KMS-11 (cell line): Measurements from ENCODE around the gene LCN12.

Experiments used
- H2AFZ ChIP-seq: fragments of 200-600 bp; sonication (generic); 2 replicates; pipeline ENCODE4 v1.6.1; 2016; ENCODE audit warnings: antibody characterized with exemption, mixed run types, low read depth
- H3K27ac ChIP-seq: fragments of 200-600 bp; sonication (generic); 2 replicates; pipeline ENCODE4 v1.6.1; 2016; ENCODE audit warnings: mild to moderate bottlenecking, mixed run types
- H3K27me3 ChIP-seq: fragments of 200-600 bp; sonication (generic); 2 replicates; pipeline ENCODE4 v1.6.1; 2017; ENCODE audit warnings: mild to moderate bottlenecking, low read depth, mixed run types, moderate library complexity; ENCODE audit not compliant: insufficient read depth
- H3K36me3 ChIP-seq: fragments of 200-600 bp; sonication (generic); 2 replicates; pipeline ENCODE4 v1.6.1; 2017; ENCODE audit warnings: mild to moderate bottlenecking, mixed run types; ENCODE audit not compliant: insufficient read depth
- H3K4me1 ChIP-seq: fragments of 200-600 bp; sonication (generic); 2 replicates; pipeline ENCODE4 v1.6.1; 2016; ENCODE audit warnings: mild to moderate bottlenecking, low read depth, mixed run types; ENCODE audit not compliant: poor library complexity, severe bottlenecking
- H3K4me2 ChIP-seq: fragments of 200-600 bp; sonication (generic); 2 replicates; pipeline ENCODE4 v1.7.0; 2016; ENCODE audit warnings: mild to moderate bottlenecking, mixed run types
- H3K4me3 ChIP-seq: fragments of 200-600 bp; sonication (generic); IDR thresholded peaks from 2 replicates; pipeline ENCODE4 v1.6.1; 2017; ENCODE audit warnings: low read depth, low read length, mixed read lengths; ENCODE audit not compliant: insufficient read depth
- H3K79me2 ChIP-seq: fragments of 200-600 bp; sonication (generic); 2 replicates; pipeline ENCODE4 v1.6.1; 2016; ENCODE audit warnings: low read depth, mixed run types; ENCODE audit not compliant: insufficient read depth
- H3K9ac ChIP-seq: fragments of 200-600 bp; sonication (generic); 2 replicates; pipeline ENCODE4 v1.6.1; 2016; ENCODE audit warnings: mild to moderate bottlenecking, mixed run types
- H4K20me1 ChIP-seq: fragments of 200-600 bp; sonication (generic); 2 replicates; pipeline ENCODE4 v1.6.1; 2016; ENCODE audit warnings: mild to moderate bottlenecking, mixed run types; ENCODE audit not compliant: insufficient read depth
- CTCF ChIP-seq: fragments of 200-600 bp; sonication (generic); conservative IDR thresholded peaks from 2 replicates; pipeline ENCODE4 v1.6.1; 2017; ENCODE audit warnings: low read depth, mild to moderate bottlenecking, antibody characterized with exemption, low read length, moderate library complexity, mixed read lengths

LCN12 gene

GRCh38 chr9:136983656-136984314, 31.7 kb downstream of the LCN12 start:
- Histone ChIP-seq H3K4me2 (no peak overlapping the region), H3K4me1 (no peaks in the 10 kb centered on the region), H4K20me1 (no peaks in the 10 kb centered on the region), H3K9ac (no peak overlapping the region), H3K27ac (no peak overlapping the region), H2AFZ (no peak overlapping the region), H3K27me3 (peaks cover 71% of the 10 kb centered on the region), H3K36me3 (no peaks in the 10 kb centered on the region), H3K79me2 (no peaks in the 10 kb centered on the region), H3K4me3 (no peak overlapping the region)
- TF ChIP-seq CTCF: no peak

- Histone ChIP-seq H2AFZ (no peak overlapping the region), H3K36me3 (no peaks in the 10 kb centered on the region)
Measured at GRCh38 chr9:136984464-136985026, 32.5 kb downstream of the LCN12 start.

GRCh38 chr9:136985027-136985602, 33.0 kb downstream of the LCN12 start:
- Histone ChIP-seq H4K20me1 (no peaks in the 10 kb centered on the region), H3K27me3 (peaks cover 83% of the 10 kb centered on the region), H3K4me3 (no peak overlapping the region), H2AFZ (no peak overlapping the region), H3K4me2 (no peak overlapping the region), H3K4me1 (no peaks in the 10 kb centered on the region), H3K9ac (no peak overlapping the region), H3K79me2 (no peaks in the 10 kb centered on the region), H3K27ac (no peak overlapping the region), H3K36me3 (no peaks in the 10 kb centered on the region)
- TF ChIP-seq CTCF: no peak

More at GRCh38 chr9:136984464-136985026, 32.5 kb downstream of the LCN12 start:
- H3K9ac ChIP-seq: no peak overlapping the region
- no peak overlapping the region for H3K4me3 ChIP-seq
- H3K79me2 ChIP-seq: no peaks in the 10 kb centered on the region
- no peak for TF ChIP-seq CTCF
- no peaks in the 10 kb centered on the region for H3K4me1 ChIP-seq
- H3K4me2 ChIP-seq: no peak overlapping the region
- H3K27ac ChIP-seq: no peak overlapping the region
- peaks cover 78% of the 10 kb centered on the region for H3K27me3 ChIP-seq
- no peaks in the 10 kb centered on the region for H4K20me1 ChIP-seq

GRCh38 chr9:136985853-136986252, 33.8 kb downstream of the LCN12 start:
- no peaks in the 10 kb centered on the region for H3K4me1 ChIP-seq
- H3K9ac ChIP-seq: no peak overlapping the region
- H3K27ac ChIP-seq: no peak overlapping the region
- H3K79me2 ChIP-seq: no peaks in the 10 kb centered on the region
- H2AFZ ChIP-seq: no peak overlapping the region
- no peak overlapping the region for H3K4me2 ChIP-seq
- H3K27me3 ChIP-seq: peaks cover 88% of the 10 kb centered on the region
- no peaks in the 10 kb centered on the region for H3K36me3 ChIP-seq
- no peaks in the 10 kb centered on the region for H4K20me1 ChIP-seq
- TF ChIP-seq CTCF: no peak
- no peak overlapping the region for H3K4me3 ChIP-seq
